Lung (tissue), 12 donors: ENCODE measurements around the gene TRAPPC14. TPM values are rescaled to one million over a fixed set of nuclear protein-coding genes. Genes with fewer than 3 reads are reported as not detected.

Experiments used
- ATAC-seq: fragments of 200-7000 bp; cut with Tn5 transposase; one replicate; pipeline ENCODE4 v1.9.1; 2020; ENCODE audit warnings: moderate number of reproducible peaks; ENCODE audit not compliant: insufficient read depth, low FRiP score
- DNase-seq, 3 donors: peaks; one replicate each; pipeline ENCODE4 v3.0.0-alpha.2; 2013 to 2017
- H3K27ac ChIP-seq, 2 donors: one replicate each; pipeline ENCODE4 v1.5.1; 2013; ENCODE audit warnings: mild to moderate bottlenecking in 2 of 2, moderate library complexity in 2 of 2, control low read depth in 1 of 2, inconsistent platforms in 1 of 2, low read depth in 1 of 2, low read length in 1 of 2
- H3K27me3 ChIP-seq, 3 donors: one replicate each; pipeline ENCODE4 v1.5.1; 2013; ENCODE audit warnings: low read length in 2 of 3; ENCODE audit not compliant: control insufficient read depth in 3 of 3, insufficient read depth in 3 of 3
- H3K36me3 ChIP-seq, 4 donors: one replicate each; pipeline ENCODE4 v1.5.1; 2013; ENCODE audit warnings: low read length in 4 of 4, mild to moderate bottlenecking in 1 of 4, moderate library complexity in 1 of 4; ENCODE audit not compliant: control insufficient read depth in 4 of 4, insufficient read depth in 4 of 4
- H3K4me1 ChIP-seq, 5 donors: one replicate each; pipeline ENCODE4 v1.5.1; 2013; ENCODE audit warnings: low read length in 5 of 5, mild to moderate bottlenecking in 2 of 5, moderate library complexity in 1 of 5; ENCODE audit not compliant: control insufficient read depth in 5 of 5, insufficient read depth in 5 of 5
- H3K4me3 ChIP-seq: one replicate; pipeline ENCODE4 v1.5.1; 2013; ENCODE audit warnings: mild to moderate bottlenecking, control low read depth, moderate library complexity
- H3K9ac ChIP-seq, 2 donors: one replicate each; pipeline ENCODE4 v1.5.1; 2013; ENCODE audit warnings: low read length in 2 of 2, control low read depth in 1 of 2; ENCODE audit not compliant: insufficient read depth in 1 of 2
- H3K9me3 ChIP-seq, 4 donors: one replicate each; pipeline ENCODE4 v1.5.1; 2013; ENCODE audit warnings: low read length in 3 of 4, mild to moderate bottlenecking in 1 of 4, moderate library complexity in 1 of 4; ENCODE audit not compliant: control insufficient read depth in 4 of 4, insufficient read depth in 3 of 4
- WGBS, 2 donors: extraction: QIAGEN DNeasy Blood & Tissue Kit; methylation state at CpG; one replicate each; pipeline ENCODE4 v1.1.7; 2013; 5-methylcytosine and 5-hydroxymethylcytosine counted together
- polyA plus RNA-seq, 2 donors: library from polyadenylated mRNA; stranded (reverse); fragments of 200-250 nt; gene quantifications; one replicate each; pipeline ENCODE4 v1.2.1, GENCODE V29; 2013
- total RNA-seq, 2 donors: library from RNA; depleted of rRNA in 1 of 2; stranded (reverse); fragments of >200 nt in 1 of 2; gene quantifications; one replicate each; pipeline ENCODE4 v1.2.1, GENCODE V29; 2014 to 2021
- TF ChIP-seq, protein P1 (sequence below): IDR thresholded peaks from 2 replicates; pipeline ENCODE4 v1.5.1; 2012; ENCODE audit warnings: mild to moderate bottlenecking; ENCODE audit errors: control extremely low read depth, extremely low read depth
- donor health status: control.
- donor health status: control.
- donor health status: Bipolar disorder and iron deficiency.
- donor health status: healthy.
- donor health status: DM: yes; HTN: yes; CAD: no.

Gene TRAPPC14
- total and polyA plus RNA-seq, 4 donors = 9.8 to 27.9 (median 19.5) TPM

DNA sequence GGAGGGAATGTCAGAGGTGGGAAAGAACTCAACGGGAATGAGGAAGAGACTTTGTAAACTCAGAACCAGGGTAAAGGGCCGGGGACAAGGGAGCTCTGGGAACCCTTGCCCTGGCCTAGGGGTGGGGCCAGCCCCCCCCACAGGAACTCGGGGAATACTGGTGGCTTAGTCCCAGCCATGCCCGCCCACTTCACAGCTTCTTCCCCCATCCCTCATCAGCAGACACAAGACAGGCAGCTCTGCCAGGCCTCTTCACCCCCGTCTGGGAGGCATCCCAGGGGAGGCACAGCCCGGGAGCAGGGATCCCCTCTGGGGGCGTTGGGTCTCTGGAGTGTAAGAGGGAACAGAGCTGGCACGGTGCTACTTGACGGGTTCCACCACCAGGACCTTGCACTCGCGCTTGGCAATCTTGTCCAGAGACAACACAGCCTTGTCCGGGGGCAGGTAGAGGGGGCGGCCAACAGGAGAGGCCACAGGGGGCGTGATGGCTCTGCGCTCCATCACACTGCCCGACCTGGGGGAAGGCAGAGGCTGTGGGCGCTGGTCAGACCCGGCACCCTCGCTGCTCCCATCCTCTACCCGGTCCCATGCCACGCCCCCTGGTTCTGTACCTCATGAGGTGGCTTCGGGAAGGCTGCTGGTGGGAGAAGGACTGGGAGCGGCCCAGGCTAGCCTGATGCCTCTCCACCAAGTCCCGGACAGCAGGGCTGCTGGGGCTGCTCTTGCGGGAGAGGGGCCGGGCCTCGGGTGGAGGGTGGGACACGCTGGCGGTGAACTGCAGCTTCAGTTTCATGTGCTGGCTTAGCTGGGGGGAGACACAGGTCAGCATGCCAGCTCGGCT is 3.7 kb downstream of the TRAPPC14 start:
- Histone ChIP-seq H3K4me3 (no peak overlapping the region), H3K27ac (no peak overlapping the region), H3K27me3 (no peaks in the 10 kb centered on the region), H3K4me1 (peaks cover 0 to 14% (median 4%) of the 10 kb centered on the region in 5 donors), H3K36me3 (peaks cover 8 to 32% (median 17%) of the 10 kb centered on the region in 4 donors), H3K9ac (no peak overlapping the region), H3K9me3 (no peaks in the 10 kb centered on the region)
- 79 to 87% methylated on average over 30 of the region's 30 CpGs for WGBS, 2 donors
- DNase-seq = no peak
- TF ChIP-seq, protein P1, sequence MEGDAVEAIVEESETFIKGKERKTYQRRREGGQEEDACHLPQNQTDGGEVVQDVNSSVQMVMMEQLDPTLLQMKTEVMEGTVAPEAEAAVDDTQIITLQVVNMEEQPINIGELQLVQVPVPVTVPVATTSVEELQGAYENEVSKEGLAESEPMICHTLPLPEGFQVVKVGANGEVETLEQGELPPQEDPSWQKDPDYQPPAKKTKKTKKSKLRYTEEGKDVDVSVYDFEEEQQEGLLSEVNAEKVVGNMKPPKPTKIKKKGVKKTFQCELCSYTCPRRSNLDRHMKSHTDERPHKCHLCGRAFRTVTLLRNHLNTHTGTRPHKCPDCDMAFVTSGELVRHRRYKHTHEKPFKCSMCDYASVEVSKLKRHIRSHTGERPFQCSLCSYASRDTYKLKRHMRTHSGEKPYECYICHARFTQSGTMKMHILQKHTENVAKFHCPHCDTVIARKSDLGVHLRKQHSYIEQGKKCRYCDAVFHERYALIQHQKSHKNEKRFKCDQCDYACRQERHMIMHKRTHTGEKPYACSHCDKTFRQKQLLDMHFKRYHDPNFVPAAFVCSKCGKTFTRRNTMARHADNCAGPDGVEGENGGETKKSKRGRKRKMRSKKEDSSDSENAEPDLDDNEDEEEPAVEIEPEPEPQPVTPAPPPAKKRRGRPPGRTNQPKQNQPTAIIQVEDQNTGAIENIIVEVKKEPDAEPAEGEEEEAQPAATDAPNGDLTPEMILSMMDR = no peak
- no peak for ATAC-seq

GRCh38 chr7:100153708-100154535 is 4.6 kb downstream of the TRAPPC14 start:
- Histone ChIP-seq H3K36me3 (peaks cover 8 to 32% (median 16%) of the 10 kb centered on the region in 4 donors), H3K27me3 (no peaks in the 10 kb centered on the region), H3K4me1 (peaks cover 0 to 19% (median 4%) of the 10 kb centered on the region in 5 donors), H3K9me3 (no peaks in the 10 kb centered on the region), H3K27ac (no peak overlapping the region), H3K9ac (no peak overlapping the region), H3K4me3 (no peak overlapping the region)
- DNase-seq (no peak), ATAC-seq (no peak)
- WGBS, 2 donors = 84 to 85% methylated on average over 16 of the region's 16 CpGs
- TF ChIP-seq, protein P1 = no peak

- H3K4me3 ChIP-seq = no peak overlapping the region
- 90 to 94% methylated on average over 18 of the region's 18 CpGs for WGBS, 2 donors
- H3K9me3 ChIP-seq = no peaks in the 10 kb centered on the region
- peaks cover 8 to 32% (median 16%) of the 10 kb centered on the region in 4 donors for H3K36me3 ChIP-seq
- TF ChIP-seq, protein P1 = no peak
- no peak overlapping the region for H3K9ac ChIP-seq
- no peak for ATAC-seq
- H3K4me1 ChIP-seq = peaks cover 0 to 21% (median 4%) of the 10 kb centered on the region in 5 donors
- DNase-seq = no peak
- H3K27ac ChIP-seq = no peak overlapping the region
- no peaks in the 10 kb centered on the region for H3K27me3 ChIP-seq
Observed at GRCh38 chr7:100152937-100153666, 5.4 kb downstream of the TRAPPC14 start.
